A549 treated with AZD2906 at 1 μM for 4 hours (cell line): ENCODE data around the gene ULBP3. TPM values are rescaled to one million over a fixed set of nuclear protein-coding genes. Genes with fewer than 3 reads are reported as not detected.

ENCODE experiments used
- total RNA-seq: library from RNA; stranded (reverse); fragments of 200-300 nt; extraction: Qiagen RNA extraction; gene quantifications from 5 replicates; pipeline ENCODE4 v1.2.3, GENCODE V29; 2022

The ULBP3 gene
- 3.7 to 4.6 TPM (median 4.2 TPM) in 5 replicates for total RNA-seq

GRCh38 chr6:150068720-150069648 is at the start of gene ULBP3:
ULBP3 (minus strand) TSS chr6:150069121; CDS start chr6:150069066, 55 bp downstream.

GRCh38 chr6:150025201-150025917 is 43.6 kb downstream of the ULBP3 start, which contains the start of gene RAET1L:
RAET1L (minus strand) TSS chr6:150025532; CDS start chr6:150025471, 61 bp downstream.

Other genes with a start within 250 kb of the ULBP3 start
- 26.7 to 36.0 TPM (median 33.0 TPM) in 5 replicates for gene LRP11, start 204.8 kb downstream of the ULBP3 start, total RNA-seq
- 1.6 to 3.6 TPM (median 2.8 TPM) in 5 replicates for gene RAET1E, start 171.0 kb downstream of the ULBP3 start, total RNA-seq
- gene RAET1G, start 146.0 kb downstream of the ULBP3 start, total RNA-seq: 6.4 to 11.6 TPM (median 8.5 TPM) in 5 replicates
- gene ULBP2, start 127.1 kb downstream of the ULBP3 start, total RNA-seq: 2.9 to 4.6 TPM (median 3.3 TPM) in 5 replicates
- gene ULBP1, start 105.2 kb downstream of the ULBP3 start, total RNA-seq: 0.75 to 1.00 TPM (median 0.93 TPM) in 5 replicates
- gene RAET1L, start 43.6 kb downstream of the ULBP3 start, total RNA-seq: 0.34 to 0.50 TPM (median 0.39 TPM) in 5 replicates
- 3.4 to 4.0 TPM (median 3.5 TPM) in 5 replicates for gene PPP1R14C, start 73.9 kb upstream of the ULBP3 start, total RNA-seq